Central memory CD8-positive, alpha-beta T cell (primary cell): ENCODE measurements around the gene RAPGEF4.

Source experiments
- ATAC-seq: fragments of 150-1000 bp; cut with Tn5 transposase; replicated peaks from 2 replicates; pipeline ENCODE4 v1.10.0; 2022; ENCODE audit warnings: mild to moderate bottlenecking, moderate FRiP score, moderate number of reproducible peaks; ENCODE audit not compliant: poor library complexity, severe bottlenecking; ENCODE audit errors: extremely low read depth
- DNase-seq, 2 donors: peaks; one replicate each; pipeline ENCODE4 v3.0.0; 2021; ENCODE audit warnings: low spot score in 2 of 2
- H3K27ac Mint-ChIP-seq: one replicate; pipeline ENCODE4 v1.8.0; 2022; ENCODE audit warnings: low read depth, mild to moderate bottlenecking, moderate library complexity, mixed read lengths
- H3K27me3 Mint-ChIP-seq: one replicate; pipeline ENCODE4 v1.8.0; 2022; ENCODE audit warnings: mixed read lengths
- H3K36me3 Mint-ChIP-seq: one replicate; pipeline ENCODE4 v1.8.0; 2022; ENCODE audit warnings: mild to moderate bottlenecking, moderate library complexity, mixed read lengths; ENCODE audit not compliant: insufficient read depth
- H3K4me1 Mint-ChIP-seq: one replicate; pipeline ENCODE4 v1.8.0; 2022; ENCODE audit warnings: mixed read lengths
- H3K4me3 Mint-ChIP-seq: one replicate; pipeline ENCODE4 v1.8.0; 2022; ENCODE audit warnings: mild to moderate bottlenecking, moderate library complexity, mixed read lengths
- H3K9me3 Mint-ChIP-seq: one replicate; pipeline ENCODE4 v1.8.0; 2022; ENCODE audit warnings: mixed read lengths

Gene RAPGEF4

DNA sequence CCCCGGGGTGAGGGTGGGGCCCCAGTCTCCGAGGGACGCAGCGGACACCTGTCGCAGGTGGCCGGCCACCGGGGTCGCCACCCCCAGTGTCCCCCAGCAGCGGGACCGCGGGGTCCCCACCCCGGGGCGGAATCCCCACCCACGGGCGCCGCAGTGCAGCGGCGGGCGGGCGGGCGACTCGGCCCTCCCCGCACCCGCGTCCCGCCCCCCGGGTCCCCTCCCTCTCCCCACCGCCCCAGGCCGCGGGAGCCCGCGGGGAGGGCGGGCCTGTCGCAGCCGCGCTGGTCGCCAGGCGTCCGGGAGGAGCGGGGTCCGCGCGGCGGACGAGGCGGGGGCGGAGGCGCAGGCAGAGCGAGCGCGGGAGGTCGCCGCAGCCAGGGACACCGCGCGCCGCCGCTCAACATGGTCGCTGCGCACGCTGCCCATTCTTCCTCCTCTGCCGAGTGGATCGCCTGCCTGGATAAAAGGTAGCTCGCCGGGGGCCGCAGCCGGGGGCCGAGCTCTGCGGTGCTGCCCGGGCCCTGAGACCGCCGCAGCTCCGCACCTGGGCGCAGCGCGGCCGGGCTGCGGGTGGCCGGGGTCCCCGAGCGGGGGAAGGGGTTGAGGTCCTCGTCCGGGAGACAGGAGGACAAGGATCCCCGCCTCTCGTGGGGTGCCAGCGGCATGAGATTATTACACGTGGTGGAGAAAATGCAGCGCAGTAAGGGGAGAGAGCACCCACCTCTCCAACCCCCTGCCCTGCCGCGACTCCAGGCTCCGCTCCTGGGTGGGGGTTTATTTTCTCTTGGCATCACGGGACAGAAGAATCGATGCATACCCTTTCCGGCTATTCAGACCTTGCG lies at the start of gene RAPGEF4:
Gene RAPGEF4 (plus strand): TSS at position 264 of the 842 bp plus-strand sequence. CDS start 139 bp downstream, at position 403.
- Mint-ChIP-seq H3K27me3 (peaks cover 78% of the 10 kb centered on the region), H3K27ac (no peak within 1 kb of the TSS), H3K4me3 (peak within 1 kb of the TSS; percentile 18), H3K4me1 (no peaks in the 10 kb centered on the region), H3K9me3 (no peaks in the 10 kb centered on the region), H3K36me3 (no peaks in the 10 kb centered on the region)
- DNase-seq (no peak), ATAC-seq (peak; percentile 14)

DNA sequence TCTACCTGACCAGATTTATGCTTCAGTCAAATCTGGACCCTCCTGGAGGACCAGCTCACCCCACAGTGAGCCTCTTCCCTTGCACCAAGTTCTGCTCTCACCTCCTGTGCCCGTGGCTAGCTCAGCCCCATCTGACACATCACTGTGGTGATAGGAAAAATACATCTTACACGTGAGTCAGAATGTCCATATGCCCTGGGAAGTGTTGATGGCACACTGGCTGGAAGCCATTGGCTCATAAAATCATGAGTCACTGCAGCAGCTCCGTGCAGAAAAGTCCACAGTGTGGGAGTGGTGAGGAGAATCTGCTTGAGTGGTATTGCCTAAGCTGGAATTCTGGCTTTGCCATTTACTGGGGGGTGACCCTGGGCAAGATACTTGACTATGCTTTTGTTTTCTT lies 42.6 kb upstream of the RAPGEF4 start:
- Mint-ChIP-seq H3K27ac (no peak overlapping the region), H3K9me3 (no peaks in the 10 kb centered on the region), H3K4me3 (no peak overlapping the region), H3K4me1 (peaks cover 6% of the 10 kb centered on the region), H3K27me3 (peaks cover 78% of the 10 kb centered on the region), H3K36me3 (no peaks in the 10 kb centered on the region)
- ATAC-seq (no peak), DNase-seq (no peak)

DNA sequence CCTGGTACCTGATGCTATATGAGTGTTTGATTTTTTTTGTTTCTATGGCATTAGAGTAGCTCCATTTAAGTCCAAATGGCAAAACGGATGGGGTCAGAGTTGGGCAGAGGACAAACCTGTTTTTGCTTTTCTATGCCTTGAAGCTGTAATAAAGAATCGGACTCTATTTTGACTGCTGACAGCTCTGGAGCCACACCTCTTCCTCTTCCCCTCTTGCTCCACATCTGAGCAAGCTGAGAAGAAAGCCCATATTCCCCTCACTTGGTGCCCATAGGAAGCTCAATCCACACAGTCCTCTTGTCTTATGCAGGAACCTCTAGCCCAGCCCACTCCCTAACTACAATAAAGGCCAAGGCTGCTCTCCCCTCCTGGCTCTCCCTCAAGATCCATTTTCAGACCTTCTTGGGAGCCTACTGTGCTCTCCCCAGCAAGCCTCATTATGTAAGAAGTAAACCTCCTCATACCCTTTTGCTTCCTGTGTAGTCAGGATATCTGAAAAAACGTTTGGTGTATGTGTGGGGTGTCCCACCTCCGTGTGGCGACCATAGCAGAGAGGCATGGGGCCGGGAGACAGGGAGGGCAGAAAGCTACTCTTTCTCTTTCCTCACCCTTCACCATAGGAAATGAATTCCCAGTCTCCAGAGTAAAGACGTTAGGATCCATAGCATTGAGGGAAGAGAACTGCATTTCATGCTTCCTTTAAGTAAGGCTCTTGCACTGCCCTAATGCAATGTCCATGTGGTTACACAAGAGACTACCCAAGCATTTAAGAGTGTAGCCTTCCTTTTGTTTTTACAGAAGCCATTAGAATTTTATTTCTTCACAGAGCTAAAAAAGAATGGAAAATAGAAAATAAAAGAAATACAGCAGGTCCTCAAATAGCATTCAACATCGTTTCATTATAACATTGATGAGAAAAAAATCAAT lies 41.9 kb upstream of the RAPGEF4 start:
- Mint-ChIP-seq H3K4me1 (peaks cover 6% of the 10 kb centered on the region), H3K27me3 (peaks cover 71% of the 10 kb centered on the region), H3K4me3 (peak overlapping the region; percentile 6), H3K36me3 (no peaks in the 10 kb centered on the region), H3K9me3 (no peaks in the 10 kb centered on the region), H3K27ac (no peak overlapping the region)
- ATAC-seq (no peak), DNase-seq (no peak)

DNA sequence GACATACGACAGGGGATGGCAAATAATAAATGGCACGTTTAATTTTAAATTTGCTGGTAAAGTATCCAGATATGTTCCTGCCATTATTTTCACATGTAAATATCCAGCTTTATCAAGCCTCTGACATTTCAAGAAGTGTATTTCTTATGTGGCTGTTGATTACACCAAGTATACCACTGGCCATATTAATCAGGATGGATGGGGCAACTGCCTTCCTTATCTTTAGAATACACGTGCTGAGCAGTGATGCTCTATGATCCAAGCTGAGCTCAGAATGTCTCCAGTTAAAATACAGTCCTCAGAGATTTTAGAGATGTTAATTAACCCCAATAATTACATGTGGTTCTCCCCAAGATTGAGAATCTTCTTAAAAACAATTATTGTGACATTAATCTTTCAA lies 38.3 kb upstream of the RAPGEF4 start:
- no peak overlapping the region for H3K4me3 Mint-ChIP-seq
- H3K36me3 Mint-ChIP-seq: no peaks in the 10 kb centered on the region
- peaks cover 6% of the 10 kb centered on the region for H3K4me1 Mint-ChIP-seq
- no peak for DNase-seq
- no peak overlapping the region for H3K27ac Mint-ChIP-seq
- no peak for ATAC-seq
- H3K9me3 Mint-ChIP-seq: no peaks in the 10 kb centered on the region
- H3K27me3 Mint-ChIP-seq: peaks cover 48% of the 10 kb centered on the region

DNA sequence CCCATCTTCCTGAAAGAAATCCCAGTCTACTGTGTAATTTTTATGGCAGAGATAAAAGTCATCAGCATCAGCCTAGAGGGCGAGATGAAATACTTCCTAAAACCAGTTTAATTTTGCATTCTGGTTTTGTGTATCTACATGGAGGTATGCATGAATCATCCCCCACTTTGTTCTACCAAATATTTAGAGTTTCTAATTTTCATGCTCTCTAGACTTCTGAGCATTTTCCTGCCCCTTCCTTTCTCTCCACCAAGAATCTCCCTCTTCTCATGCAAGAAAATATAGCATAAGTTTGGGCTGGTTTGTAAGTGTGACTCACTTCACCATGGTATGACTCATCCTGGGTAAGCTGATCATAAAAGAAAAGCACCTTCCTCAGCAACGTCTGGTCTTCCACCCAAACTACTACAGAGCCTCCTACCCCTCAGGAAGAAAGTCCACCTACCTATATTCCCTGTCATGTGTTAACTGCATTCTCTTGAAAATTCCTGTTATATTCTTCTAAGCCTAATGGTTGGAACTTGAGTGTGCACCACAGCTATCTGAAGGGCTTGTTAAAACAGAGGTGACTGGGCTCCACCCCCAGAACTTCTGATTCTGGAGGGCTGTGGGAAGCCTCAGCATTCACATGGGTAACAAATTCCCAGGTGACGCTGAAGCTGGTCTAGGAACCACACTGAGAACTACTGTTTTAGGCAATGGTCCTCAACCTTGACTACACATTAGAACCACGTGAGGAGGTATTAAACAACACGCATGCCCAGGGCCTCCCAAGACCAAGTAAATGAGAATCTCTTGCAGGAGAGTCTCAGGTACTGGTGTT lies 37.4 kb upstream of the RAPGEF4 start:
- DNase-seq (no peak), ATAC-seq (no peak)
- H3K36me3 Mint-ChIP-seq: peaks cover 2% of the 10 kb centered on the region
- H3K27me3 Mint-ChIP-seq: peaks cover 48% of the 10 kb centered on the region
- no peaks in the 10 kb centered on the region for H3K9me3 Mint-ChIP-seq
- no peak overlapping the region for H3K27ac Mint-ChIP-seq
- no peak overlapping the region for H3K4me3 Mint-ChIP-seq
- peaks cover 6% of the 10 kb centered on the region for H3K4me1 Mint-ChIP-seq

DNA sequence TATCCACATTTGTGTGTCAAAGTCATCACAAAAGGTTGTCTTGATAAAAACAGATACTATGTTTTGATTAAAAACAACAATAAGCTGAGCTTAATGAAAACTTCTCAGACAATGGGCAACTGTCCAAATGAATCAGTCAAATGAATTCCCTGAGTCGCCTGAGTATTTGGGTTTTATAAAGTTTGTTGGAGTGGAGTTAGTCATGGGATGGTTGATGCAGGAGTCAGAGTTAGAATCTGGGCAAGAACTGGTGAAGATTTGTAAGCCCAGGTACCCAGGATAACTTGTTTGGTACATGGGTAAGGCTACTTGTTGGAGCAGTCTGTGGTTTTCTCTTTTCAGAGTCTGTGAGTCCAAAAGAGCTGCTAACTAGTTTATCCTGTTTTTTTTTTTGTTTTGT lies 34.4 kb upstream of the RAPGEF4 start:
- DNase-seq (no peak), ATAC-seq (no peak)
- peaks cover 2% of the 10 kb centered on the region for H3K36me3 Mint-ChIP-seq
- no peak overlapping the region for H3K4me3 Mint-ChIP-seq
- H3K4me1 Mint-ChIP-seq: no peaks in the 10 kb centered on the region
- peaks cover 43% of the 10 kb centered on the region for H3K27me3 Mint-ChIP-seq
- no peaks in the 10 kb centered on the region for H3K9me3 Mint-ChIP-seq
- H3K27ac Mint-ChIP-seq: no peak overlapping the region

DNA sequence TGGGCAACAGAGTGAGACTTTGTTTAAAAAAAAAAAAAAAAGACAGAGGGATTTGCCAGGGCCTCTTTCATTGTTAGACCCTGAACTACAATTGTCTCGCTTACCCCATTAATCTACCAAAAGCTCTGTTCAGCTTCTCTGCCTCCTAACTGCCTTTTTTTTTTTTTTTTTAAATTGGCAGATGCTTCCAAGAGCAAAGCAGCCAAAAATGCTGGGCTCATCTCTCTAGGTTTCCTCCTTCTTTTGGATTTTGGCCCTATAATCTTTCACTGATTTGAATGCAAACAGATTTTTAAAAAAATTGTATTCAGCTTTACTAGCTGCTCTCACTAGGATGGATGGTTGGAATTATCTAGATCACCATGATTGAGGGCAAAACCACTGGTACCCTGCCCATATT lies 33.2 kb upstream of the RAPGEF4 start:
- DNase-seq (no peak), ATAC-seq (no peak)
- Mint-ChIP-seq H3K27ac (no peak overlapping the region), H3K36me3 (peaks cover 2% of the 10 kb centered on the region), H3K27me3 (peaks cover 44% of the 10 kb centered on the region), H3K9me3 (no peaks in the 10 kb centered on the region), H3K4me3 (no peak overlapping the region), H3K4me1 (no peaks in the 10 kb centered on the region)

DNA sequence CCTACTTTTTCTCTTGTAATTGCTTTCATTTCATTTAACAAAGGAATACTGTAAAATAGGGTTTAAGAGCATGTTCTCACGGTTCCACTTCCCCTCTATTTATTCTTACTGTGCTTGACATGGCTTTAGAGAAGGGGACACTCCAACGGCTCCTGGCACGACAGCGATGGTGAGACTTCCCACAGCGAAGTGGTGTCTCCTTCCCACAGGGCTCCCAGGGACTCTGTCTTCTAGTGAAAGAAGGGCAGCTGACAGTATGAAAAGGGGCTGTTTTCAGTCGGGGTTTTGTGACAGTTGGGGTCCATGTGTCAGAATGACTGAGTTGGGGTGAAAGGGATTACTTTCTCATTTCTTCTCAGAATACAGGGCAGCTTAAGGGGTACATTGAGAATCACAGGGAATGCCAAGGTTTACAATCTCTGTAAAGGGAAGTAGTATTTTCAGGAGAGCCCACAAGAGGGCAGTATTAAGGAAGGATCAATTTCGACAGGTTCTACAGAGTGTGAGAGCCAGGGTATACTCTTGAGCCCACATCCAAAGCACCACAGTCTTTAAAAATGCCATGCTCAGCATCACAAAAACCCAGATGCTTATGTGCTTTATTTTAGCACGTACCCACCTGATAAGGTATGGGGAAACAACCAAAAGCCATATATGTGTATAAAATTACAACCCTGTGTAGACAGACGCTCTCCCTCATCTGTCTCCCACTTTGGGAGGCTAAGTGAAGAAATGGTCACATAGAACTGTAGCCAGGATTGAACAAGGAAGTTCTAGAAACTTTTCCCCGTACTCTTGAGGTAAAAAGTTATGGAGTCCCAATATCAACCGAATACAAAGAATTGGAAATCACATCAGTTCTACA lies 31.3 kb upstream of the RAPGEF4 start:
- Mint-ChIP-seq H3K36me3 (peaks cover 2% of the 10 kb centered on the region), H3K9me3 (no peaks in the 10 kb centered on the region), H3K27me3 (peaks cover 62% of the 10 kb centered on the region), H3K4me3 (no peak overlapping the region), H3K4me1 (no peaks in the 10 kb centered on the region), H3K27ac (no peak overlapping the region)
- DNase-seq (no peak), ATAC-seq (no peak)

DNA sequence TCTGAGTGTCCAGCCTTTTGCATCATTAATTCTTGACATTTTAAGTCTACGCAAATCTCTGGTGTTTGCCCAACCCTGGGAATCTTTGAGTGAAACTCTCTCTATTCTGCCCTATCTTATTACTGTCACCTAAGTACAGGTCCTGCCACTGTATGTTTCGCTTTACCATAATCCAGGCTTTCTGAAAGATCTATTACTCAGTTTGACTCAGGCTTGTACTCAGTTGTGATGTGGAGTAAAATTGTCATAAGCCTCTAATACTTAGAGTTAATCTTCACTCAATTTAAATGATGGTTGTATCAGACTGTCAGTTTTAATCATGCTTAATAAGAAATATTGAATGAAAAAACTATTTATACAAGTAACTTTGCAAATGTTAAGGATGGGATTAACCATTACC lies 30.3 kb upstream of the RAPGEF4 start:
- H3K4me1 Mint-ChIP-seq: no peaks in the 10 kb centered on the region
- ATAC-seq (no peak), DNase-seq (no peak)
- no peak overlapping the region for H3K27ac Mint-ChIP-seq
- H3K9me3 Mint-ChIP-seq: no peaks in the 10 kb centered on the region
- H3K36me3 Mint-ChIP-seq: peaks cover 2% of the 10 kb centered on the region
- H3K27me3 Mint-ChIP-seq: peaks cover 70% of the 10 kb centered on the region
- no peak overlapping the region for H3K4me3 Mint-ChIP-seq

DNA sequence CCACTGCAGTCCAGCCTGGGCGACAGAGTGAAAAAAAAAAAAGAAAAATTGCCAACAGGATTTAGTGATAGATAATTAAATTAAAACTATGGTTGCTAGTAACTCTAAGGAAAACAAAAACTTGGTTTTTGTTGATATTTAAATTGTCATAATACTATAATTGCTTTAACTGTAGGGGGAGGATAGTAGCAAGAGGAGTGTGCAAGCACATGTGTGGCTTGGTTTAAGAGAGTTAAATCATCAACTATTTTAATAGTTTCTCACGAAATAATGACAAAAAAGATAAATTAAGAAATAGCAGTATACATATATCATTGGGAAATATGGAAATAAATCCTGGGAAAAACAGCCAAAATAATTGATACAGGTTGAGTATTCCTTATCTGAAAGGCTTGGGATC lies 27.4 kb upstream of the RAPGEF4 start:
- Mint-ChIP-seq H3K4me3 (no peak overlapping the region), H3K27ac (no peak overlapping the region), H3K4me1 (no peaks in the 10 kb centered on the region), H3K27me3 (peaks cover 73% of the 10 kb centered on the region), H3K36me3 (no peaks in the 10 kb centered on the region), H3K9me3 (no peaks in the 10 kb centered on the region)
- ATAC-seq (no peak), DNase-seq (no peak)

DNA sequence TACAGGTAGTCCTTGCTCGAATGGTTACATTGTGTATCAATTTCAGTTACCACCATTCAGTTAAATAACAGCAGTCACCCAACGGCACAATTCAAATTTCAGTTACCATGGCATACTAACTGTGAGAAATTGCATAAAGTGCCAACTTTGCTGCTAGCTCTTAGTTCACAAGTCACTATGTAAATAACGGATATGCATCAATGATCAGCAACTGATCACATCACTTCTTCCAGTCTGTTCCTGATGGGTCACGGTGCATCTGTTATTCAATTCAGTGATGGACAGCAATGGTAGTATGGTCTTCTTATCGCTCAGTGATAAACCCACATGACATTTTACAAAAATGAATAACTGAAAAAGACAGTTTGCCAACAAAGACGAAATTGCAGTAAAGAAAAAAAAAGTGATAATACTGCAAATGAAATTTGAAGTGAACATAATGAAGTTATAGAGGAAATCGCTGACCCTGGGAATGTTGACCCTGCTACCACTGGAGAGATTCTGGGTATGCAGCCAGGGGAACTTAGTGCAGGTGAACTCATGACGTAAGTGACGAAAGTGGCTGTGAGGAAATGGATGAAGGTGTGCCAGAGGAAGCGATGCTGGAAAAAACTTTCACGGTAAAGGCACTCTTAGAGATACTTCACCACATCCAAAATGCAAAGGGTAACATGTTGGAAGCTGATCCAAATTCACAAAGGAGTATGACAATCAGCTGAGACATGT lies 25.9 kb upstream of the RAPGEF4 start:
- no peak for ATAC-seq
- Mint-ChIP-seq H3K27ac (no peak overlapping the region), H3K4me1 (no peaks in the 10 kb centered on the region), H3K36me3 (no peaks in the 10 kb centered on the region), H3K27me3 (peaks cover 61% of the 10 kb centered on the region), H3K4me3 (no peak overlapping the region), H3K9me3 (no peaks in the 10 kb centered on the region)
- DNase-seq: no peak
